Prostate gland (tissue), 2 donors: ENCODE measurements around the gene B4GALNT4. TPM values are rescaled to one million over a fixed set of nuclear protein-coding genes. Genes with fewer than 3 reads are reported as not detected.

ENCODE experiments used
- DNase-seq: peaks from one replicate; pipeline ENCODE4 v3.0.0-alpha.2; 2019; ENCODE audit warnings: low spot score
- H3K27ac ChIP-seq, 2 donors: fragments of 200-600 bp; sonication (generic); 2 replicates each; pipeline ENCODE4 v1.5.1; 2017 to 2019
- H3K27me3 ChIP-seq: fragments of 200-600 bp; sonication (generic); replicated peaks from 2 replicates; pipeline ENCODE4 v1.5.1; 2019; ENCODE audit not compliant: insufficient read depth
- H3K36me3 ChIP-seq, 2 donors: fragments of 200-600 bp; sonication (generic); 1 replicate in 1 of 2; 2 replicates in 1 of 2; pipeline versions ENCODE4 v1.5.1 to v1.8.1; 2017 to 2019
- H3K4me1 ChIP-seq: fragments of 200-600 bp; sonication (generic); replicated peaks from 2 replicates; pipeline ENCODE4 v1.5.1; 2019
- H3K4me3 ChIP-seq, 2 donors: fragments of 200-600 bp; sonication (generic); 2 replicates each; pipeline ENCODE4 v1.5.1; 2017 to 2019
- H3K9me3 ChIP-seq: fragments of 200-600 bp; sonication (generic); 2 replicates; pipeline ENCODE4 v1.5.1; 2017
- CTCF ChIP-seq, 4 experiments: fragments of 200-600 bp in 2 of 4; fragments of 450-650 bp in 2 of 4; sonication (generic) in 2 of 4; IDR thresholded peaks; 1 replicate in 3 of 4; 2 replicates in 1 of 4; pipeline ENCODE4 v1.5.1; 2016 to 2019; ENCODE audit warnings: antibody characterized with exemption in 4 of 4, mild to moderate bottlenecking in 2 of 4, moderate library complexity in 2 of 4
- POLR2A ChIP-seq: fragments of 450-650 bp; IDR thresholded peaks from one replicate; pipeline ENCODE4 v1.6.1; 2016; ENCODE audit warnings: antibody characterized with exemption, mild to moderate bottlenecking
- POLR2AphosphoS5 ChIP-seq: sonication (generic); formaldehyde crosslinking; IDR thresholded peaks from one replicate; pipeline ENCODE4 v1.6.1; 2017; ENCODE audit warnings: antibody characterized with exemption
- WGBS: methylation state at CpG from one replicate; pipeline ENCODE4 v1.1.5; 2018; 5-methylcytosine and 5-hydroxymethylcytosine counted together
- intact Hi-C: fragments of 100-400 bp; cut with DNase I; formaldehyde crosslinking; loops from one replicate; pipeline ENCODE4 v1.14.2; 2022
- total RNA-seq, 2 donors: library from RNA; depleted of rRNA; stranded (reverse); fragments of >200 nt; gene quantifications; one replicate each; pipeline ENCODE4 v1.1.0, GENCODE V29; 2016

The B4GALNT4 gene
- total RNA-seq, 2 donors from 2014 or later, result 5.8 to 14.2 TPM

- Histone ChIP-seq H3K27ac (peak overlapping the region; percentile 80 to 83), H3K27me3 (no peaks in the 10 kb centered on the region), H3K4me1 (peaks cover 8% of the 10 kb centered on the region), H3K4me3 (peak overlapping the region; percentile 52 to 67), H3K36me3 (no peaks in the 10 kb centered on the region), H3K9me3 (no peaks in the 10 kb centered on the region)
- peak; percentile 48 for DNase-seq
- TF ChIP-seq POLR2A, result peak; percentile 24
- TF ChIP-seq CTCF (IDR thresholded peaks at IDR 0.05), result no peak
- under 1% methylated on average over 70 of the region's 97 CpGs for WGBS
- intact Hi-C loops, result no loop called here
These were observed 47.7 kb downstream of the B4GALNT4 start for GRCh38 chr11:416757-417621.

GRCh38 chr11:417652-418342 is 48.5 kb downstream of the B4GALNT4 start:
- H3K27ac ChIP-seq, result peak overlapping the region; percentile 80 to 83
- H3K9me3 ChIP-seq, result no peaks in the 10 kb centered on the region
- no peaks in the 10 kb centered on the region for H3K36me3 ChIP-seq
- peak overlapping the region; percentile 52 to 67 for H3K4me3 ChIP-seq
- 56% methylated on average over 18 of the region's 19 CpGs for WGBS
- no peak for DNase-seq
- intact Hi-C loops, result no loop called here
- TF ChIP-seq POLR2A (no peak), CTCF (IDR thresholded peaks at IDR 0.05) (no peak), POLR2AphosphoS5 (no peak)
- peaks cover 8% of the 10 kb centered on the region for H3K4me1 ChIP-seq
- no peaks in the 10 kb centered on the region for H3K27me3 ChIP-seq

- 88% methylated on average over 27 of the region's 30 CpGs for WGBS
- Histone ChIP-seq H3K4me3 (no peak overlapping the region), H3K4me1 (peaks cover 8% of the 10 kb centered on the region), H3K27me3 (no peaks in the 10 kb centered on the region), H3K27ac (no peak overlapping the region), H3K36me3 (no peaks in the 10 kb centered on the region), H3K9me3 (no peaks in the 10 kb centered on the region)
- TF ChIP-seq POLR2AphosphoS5, result no peak
- no peak for TF ChIP-seq CTCF (IDR thresholded peaks at IDR 0.05)
- no peak for TF ChIP-seq POLR2A
- DNase-seq, result no peak
- intact Hi-C loops, result no loop called here
These were observed 49.3 kb downstream of the B4GALNT4 start for GRCh38 chr11:418343-419247.

DNA sequence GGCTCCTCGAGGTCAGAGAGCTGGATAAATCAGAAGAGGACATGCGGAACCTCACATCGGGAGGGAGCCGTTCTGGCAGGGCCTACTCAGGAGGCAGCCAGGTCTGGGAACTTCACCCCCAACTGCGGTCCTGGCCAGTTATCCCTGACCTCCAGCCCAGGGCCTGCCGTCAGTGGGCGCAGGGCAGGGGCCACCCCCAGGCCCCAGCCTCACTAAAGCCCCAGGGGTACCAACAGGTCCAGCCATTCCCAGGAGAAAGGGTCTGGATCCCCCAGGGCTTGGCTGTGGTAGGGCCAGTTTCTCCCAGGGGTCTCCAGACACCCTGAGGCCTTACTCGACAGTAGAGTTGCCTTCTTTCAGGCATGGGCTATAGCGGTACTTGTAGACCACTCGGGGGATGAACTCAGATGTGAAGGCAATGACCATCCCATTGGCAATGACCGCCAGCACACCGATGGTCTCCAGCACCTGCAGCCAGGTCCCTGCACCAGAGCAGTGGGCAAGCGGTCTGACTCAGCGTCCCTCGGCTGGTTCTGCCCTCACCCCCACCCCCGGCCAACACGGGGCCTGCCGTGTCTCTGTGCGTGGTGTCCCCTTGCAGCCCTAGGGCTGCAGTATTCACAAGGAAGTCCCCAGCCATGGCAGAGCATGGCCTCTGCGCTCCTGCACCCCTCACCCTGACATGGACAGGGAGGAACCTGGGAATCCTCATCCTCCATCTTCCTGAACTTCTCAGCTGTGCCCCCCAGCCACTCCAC is 50.1 kb downstream of the B4GALNT4 start:
- Histone ChIP-seq H3K4me3 (no peak overlapping the region), H3K9me3 (no peaks in the 10 kb centered on the region), H3K36me3 (no peaks in the 10 kb centered on the region), H3K27me3 (no peaks in the 10 kb centered on the region), H3K4me1 (peaks cover 8% of the 10 kb centered on the region), H3K27ac (no peak overlapping the region)
- intact Hi-C loops, result no loop called here
- 89% methylated on average over 14 of the region's 20 CpGs for WGBS
- DNase-seq, result no peak
- no peak for TF ChIP-seq POLR2A
- TF ChIP-seq POLR2AphosphoS5, result no peak
- no peak for TF ChIP-seq CTCF (IDR thresholded peaks at IDR 0.05)
